NCI-H1092 treated with DMSO at 0.1 percent for 48 hours (cell line): ENCODE results near the gene MCHR1.
"Not testable (repeated sequence)": the region's sequence is repeated elsewhere in the genome, so short reads cannot be mapped to it uniquely, and the experiment has no call there.

Experiments
- DNase-seq: peaks from one replicate; lab custom pipeline; 2025; lab: John Stamatoyannopoulos, UW

Gene MCHR1

GRCh38 chr22:40655941-40656340 lies 23.3 kb upstream of the MCHR1 start:
- not testable (repeated sequence) for DNase-seq

- DNase-seq: not testable (repeated sequence)
These were observed 22.6 kb upstream of the MCHR1 start for GRCh38 chr22:40656651-40657050.

DNA sequence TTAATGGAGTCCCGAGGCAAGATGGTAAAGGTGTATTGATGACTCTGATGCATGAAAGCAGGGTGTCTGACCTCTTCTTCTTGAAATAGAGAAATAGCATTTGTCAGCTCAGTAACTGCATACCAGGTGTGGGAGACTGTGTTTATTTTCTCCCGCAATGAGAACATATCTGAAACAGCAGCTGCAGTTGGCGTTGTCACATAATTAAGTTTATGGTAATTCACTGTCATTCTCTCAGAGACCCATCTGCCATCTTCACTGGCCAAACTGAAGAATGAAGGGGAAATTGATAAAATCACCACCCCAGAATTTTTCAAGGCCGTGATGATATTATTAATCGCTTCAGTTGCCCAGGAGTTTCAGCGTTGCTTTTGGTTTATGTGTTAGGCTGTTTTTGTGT lies 20.1 kb upstream of the MCHR1 start:
- no peak for DNase-seq

DNA sequence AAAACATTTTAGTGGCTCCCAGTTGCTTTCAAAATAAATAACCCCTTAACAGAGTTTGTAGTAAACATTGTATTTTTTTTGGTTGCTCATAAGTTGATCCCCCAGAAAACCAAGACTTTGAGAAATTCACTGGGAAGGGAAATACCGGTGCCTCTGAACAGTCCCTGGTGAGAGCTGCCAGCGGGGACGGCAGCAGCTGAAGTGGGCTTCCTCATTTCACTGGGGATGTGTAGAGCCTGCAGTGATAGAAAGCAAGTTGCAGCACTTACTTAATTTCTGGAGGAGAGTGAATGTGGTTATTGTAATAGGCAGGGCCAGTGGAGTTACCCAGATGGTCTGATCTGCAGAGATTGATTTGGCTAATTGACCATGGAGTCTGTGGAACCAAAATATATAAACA lies 18.6 kb upstream of the MCHR1 start:
- no peak for DNase-seq

- DNase-seq: no peak
These were observed 17.6 kb upstream of the MCHR1 start for GRCh38 chr22:40661671-40662070.

DNA sequence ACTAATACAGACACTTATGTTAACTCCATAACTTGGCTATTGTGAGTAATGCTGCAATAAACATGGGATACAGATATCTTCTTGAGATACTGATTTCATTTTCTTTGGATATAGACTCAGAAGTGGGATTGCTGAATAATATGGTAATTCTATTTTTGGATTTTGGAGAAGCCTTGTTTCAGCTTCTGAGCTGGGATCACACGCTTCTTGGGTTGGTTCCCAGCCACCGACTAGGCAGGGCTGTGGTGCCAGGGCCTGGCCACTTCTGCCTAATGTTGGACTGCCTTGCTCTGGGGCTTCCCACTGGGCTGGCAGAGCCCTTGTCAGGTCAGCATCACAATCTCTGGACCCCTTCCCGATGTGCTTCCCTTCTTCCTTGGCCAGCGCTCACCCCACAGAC lies 14.0 kb upstream of the MCHR1 start:
- no peak for DNase-seq

DNA sequence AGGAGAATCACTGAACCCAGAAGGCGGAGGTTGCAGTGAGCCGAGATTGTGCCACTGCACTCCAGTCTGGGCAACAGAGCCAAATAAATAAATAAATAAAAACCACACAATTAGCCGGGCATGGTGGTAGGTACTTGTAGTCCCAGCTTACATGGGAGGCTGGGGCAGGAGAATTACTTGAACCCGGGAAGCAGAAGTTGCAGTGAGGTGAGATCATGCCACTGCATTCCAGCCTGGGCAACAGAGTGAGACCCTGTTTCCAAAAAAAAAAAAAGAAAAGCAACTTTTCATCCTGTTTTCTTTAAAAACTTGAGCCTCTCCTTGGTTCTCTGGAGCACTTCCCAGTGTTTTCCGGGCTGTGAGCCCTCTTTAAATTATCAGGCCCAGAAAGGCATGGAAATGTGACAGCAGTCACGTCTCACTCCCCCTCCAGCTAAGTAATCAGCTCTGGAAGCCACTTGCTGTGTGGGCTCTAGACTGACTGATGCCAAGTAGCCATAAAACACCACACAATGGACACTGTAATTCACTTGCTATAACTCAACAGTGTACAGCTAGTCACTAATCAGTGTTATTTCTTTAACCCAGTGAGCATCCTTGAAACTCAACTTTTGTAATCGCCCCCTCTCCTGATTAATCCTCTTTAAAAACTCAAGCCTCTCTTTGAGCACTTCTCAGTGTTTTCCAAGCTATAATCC lies 13.0 kb upstream of the MCHR1 start:
- DNase-seq: no peak

DNA sequence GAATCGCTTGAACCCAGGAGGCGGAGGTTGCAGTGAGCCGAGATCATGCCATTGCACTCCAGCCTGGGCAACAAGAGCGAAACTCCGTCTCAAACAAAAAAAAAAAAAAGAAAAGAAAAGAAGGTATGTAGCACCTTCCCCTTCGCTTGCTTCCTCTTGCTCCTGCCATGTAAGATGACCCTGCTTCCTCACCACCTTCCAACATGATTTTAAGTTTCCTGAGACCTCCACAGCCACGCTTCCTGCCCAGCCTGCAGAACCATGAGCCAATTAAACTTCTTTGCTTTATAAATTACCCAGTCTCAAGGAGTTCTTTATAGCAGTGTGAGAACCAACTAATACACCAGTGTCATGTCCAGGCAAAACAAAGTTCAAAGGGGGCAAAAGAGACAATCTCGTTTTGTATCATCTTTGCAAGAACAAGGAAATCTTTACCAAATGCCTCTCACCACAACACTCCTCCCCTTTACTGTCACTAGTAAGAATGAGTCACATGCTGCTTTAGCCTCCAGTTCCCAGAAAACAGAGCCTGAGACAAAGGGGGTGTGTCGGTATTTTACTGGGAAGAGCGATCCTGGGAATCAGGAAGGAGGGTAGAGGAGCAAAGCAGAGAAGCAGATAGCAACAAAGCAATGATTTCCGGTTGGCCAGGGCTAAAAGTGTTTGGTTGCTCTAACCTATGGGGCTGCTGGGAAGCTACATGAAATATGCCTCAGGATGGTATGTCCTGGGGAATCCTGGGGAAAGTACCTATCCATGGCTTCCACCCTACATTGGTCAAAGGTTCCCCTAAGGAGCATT lies 10.5 kb upstream of the MCHR1 start:
- DNase-seq: no peak

DNA sequence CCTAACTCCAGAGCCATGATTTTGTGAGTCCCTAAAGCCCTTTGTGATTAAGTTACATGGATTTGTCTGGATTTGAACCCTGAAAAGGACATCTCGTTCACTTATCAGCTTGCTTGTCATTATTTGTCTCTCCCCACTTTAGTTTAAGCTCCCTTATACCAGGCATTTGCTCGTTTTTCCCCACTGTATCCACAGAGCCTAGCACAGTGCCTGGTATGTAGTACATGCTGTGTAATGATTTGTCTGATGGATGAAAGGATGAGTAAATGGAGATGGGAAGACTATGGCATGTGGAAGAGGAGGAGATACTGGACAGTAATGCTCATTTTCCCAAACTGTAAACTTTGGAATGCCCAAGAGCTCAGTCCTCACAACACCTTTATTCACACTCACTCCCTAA lies 9.2 kb upstream of the MCHR1 start:
- no peak for DNase-seq

GRCh38 chr22:40671369-40671768 lies 7.9 kb upstream of the MCHR1 start:
- DNase-seq: no peak

DNA sequence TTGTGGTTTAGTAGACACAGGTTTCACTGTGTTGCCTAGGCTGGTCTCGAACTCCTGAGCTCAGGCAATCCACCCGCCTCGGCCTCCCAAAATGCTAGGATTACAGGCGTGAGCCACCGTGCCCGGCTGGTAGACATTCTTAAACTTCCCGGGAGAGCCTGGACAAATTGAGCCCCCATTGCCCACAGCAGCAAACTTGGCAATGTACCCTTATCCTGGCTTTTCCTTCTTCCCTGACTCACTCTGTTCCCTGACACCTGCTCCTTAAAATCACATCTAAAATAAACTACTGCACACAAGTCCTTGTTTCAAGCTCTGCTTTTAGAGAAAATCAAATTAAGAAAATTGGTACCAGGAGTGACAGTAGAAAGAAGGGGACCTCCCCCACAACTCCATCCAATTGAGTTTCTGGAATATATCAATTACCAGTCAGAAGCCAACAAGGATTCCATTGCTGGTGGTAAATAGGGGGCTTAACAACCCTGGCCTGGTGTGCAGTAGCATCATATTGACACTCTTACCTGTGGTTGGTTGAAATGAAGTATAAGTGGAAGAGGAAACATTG lies 7.4 kb upstream of the MCHR1 start:
- DNase-seq: no peak

- no peak for DNase-seq
These were observed 6.3 kb upstream of the MCHR1 start for GRCh38 chr22:40673017-40673416.

GRCh38 chr22:40674274-40674673 lies 5.0 kb upstream of the MCHR1 start:
- no peak for DNase-seq

GRCh38 chr22:40676166-40676565 lies 3.1 kb upstream of the MCHR1 start:
- not testable (repeated sequence) for DNase-seq

DNA sequence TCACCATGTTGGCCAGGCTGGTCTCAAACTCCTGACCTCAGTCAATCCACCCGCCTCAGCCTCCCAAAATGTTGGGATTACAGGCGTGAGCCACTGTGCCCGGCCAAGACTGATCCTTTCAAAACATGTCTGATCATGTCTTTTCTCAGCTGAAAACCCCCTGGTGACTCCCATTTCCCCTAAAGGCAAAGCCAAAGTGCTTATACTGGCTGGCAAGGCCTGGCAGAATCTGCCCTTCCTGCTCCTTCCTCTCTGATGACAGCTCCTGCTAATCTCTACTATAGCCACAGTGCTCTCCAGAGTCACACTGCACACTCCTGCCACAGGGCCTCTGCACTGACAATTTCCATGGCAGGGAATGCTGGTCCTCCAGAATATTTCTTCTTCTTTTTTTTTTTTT lies 2.6 kb upstream of the MCHR1 start:
- no peak for DNase-seq

- DNase-seq: no peak
These were observed 613 bp upstream of the MCHR1 start for GRCh38 chr22:40678493-40679248.

GRCh38 chr22:40679964-40680818 lies 907 bp downstream of the MCHR1 start:
- no peak for DNase-seq

GRCh38 chr22:40680819-40681183 lies 1.5 kb downstream of the MCHR1 start:
- DNase-seq: no peak

- DNase-seq: no peak
These were observed 2.2 kb downstream of the MCHR1 start for GRCh38 chr22:40681451-40681850.

- DNase-seq: no peak
These were observed 5.4 kb downstream of the MCHR1 start for GRCh38 chr22:40684728-40685127.

DNA sequence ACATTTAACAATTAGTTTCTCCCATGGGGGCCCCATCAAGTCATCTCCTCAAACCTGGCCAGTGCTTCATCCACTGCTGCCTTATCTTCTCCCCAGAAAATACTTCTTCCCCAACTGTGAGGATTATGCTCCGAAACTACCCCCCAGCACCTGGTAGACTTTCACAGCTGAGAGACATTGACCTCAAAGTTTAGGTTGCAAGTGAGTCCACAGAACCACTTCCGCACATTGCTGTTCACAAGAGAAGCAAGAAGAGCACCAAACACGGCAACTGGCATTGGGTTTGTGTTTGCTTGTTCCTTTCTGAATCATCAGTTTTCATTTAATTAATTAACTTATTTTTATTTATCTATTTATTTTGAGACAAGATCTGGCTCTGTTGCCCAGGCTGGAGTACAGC lies 6.1 kb downstream of the MCHR1 start:
- no peak for DNase-seq

DNA sequence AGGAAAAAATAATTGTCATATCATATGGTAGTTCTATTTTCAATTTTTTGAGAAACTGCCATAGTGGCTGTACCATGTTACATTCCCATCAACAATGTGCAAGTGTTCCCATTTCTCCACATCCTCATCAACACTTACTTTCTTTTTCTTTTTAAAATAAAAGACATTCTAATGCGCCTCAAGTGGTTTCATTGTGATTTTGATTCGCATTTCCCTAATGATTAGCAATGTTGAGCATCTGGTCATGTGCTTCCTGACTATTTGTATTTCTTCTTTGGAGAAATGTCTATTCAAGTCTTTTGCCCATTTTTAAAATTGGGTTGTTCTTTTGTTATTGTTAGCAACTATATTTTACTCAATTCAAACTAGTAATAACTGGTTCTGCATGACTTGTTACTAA lies 8.4 kb downstream of the MCHR1 start:
- DNase-seq: no peak
